A549 (cell line): ENCODE measurements around the gene BMP5. TPM values are rescaled to one million over a fixed set of nuclear protein-coding genes. Genes with fewer than 3 reads are reported as not detected.
A peak's percentile ranks its signal among the peaks of the same experiment; 100 is the strongest.

ENCODE experiments used
- ATAC-seq, 2 experiments: fragments of 200-7000 bp in 1 of 2; fragments of >200 bp in 1 of 2; cut with Nextera tagmentation in 1 of 2; cut with Tn5 transposase in 1 of 2; 3 replicates each; pipeline versions ENCODE4 v1.8.0 to v1.9.1; 2018 to 2020; ENCODE audit warnings: mild to moderate bottlenecking in 1 of 2, moderate library complexity in 1 of 2
- CTCF ChIA-PET: fragments of 300-600 bp; sonication (Branson Sonifier 250); formaldehyde crosslinking; extraction: SDS; loops from one replicate; lab custom pipeline; 2021; ENCODE audit warnings: antibody characterized with exemption, inconsistent platforms; lab: Yijun Ruan, JAX
- POLR2A ChIA-PET: fragments of 350-600 bp; formaldehyde crosslinking; extraction: SDS; loops from one replicate; lab custom pipeline; 2021; ENCODE audit warnings: antibody characterized with exemption, inconsistent platforms; lab: Yijun Ruan, JAX
- DNase-seq, 2 experiments: peaks; one replicate each; pipeline versions ENCODE4 v3.0.0 to v3.0.0-alpha.2; 2011 to 2016; ENCODE audit warnings: low read depth in 1 of 2, low spot score in 1 of 2
- FAIRE-seq: peaks from 2 replicates; lab custom pipeline; 2011; peaks lifted over from hg19 to GRCh38; lab: Jason Lieb, UNC
- H3K27ac ChIP-seq, 2 experiments: fragments of >200 bp; sonication (Bioruptor Twin); formaldehyde crosslinking; 3 replicates each; pipeline ENCODE4 v1.5.1; 2016 to 2017
- H3K4me1 ChIP-seq: fragments of >200 bp; sonication (Bioruptor Twin); formaldehyde crosslinking; 3 replicates; pipeline ENCODE4 v1.6.1; 2016
- H3K4me2 ChIP-seq: fragments of >200 bp; sonication (Bioruptor Twin); formaldehyde crosslinking; 3 replicates; pipeline ENCODE4 v1.6.1; 2016
- H3K4me3 ChIP-seq: fragments of >200 bp; sonication (Bioruptor Twin); formaldehyde crosslinking; 3 replicates; pipeline ENCODE4 v1.5.1; 2016
- H3K9me3 ChIP-seq: fragments of >200 bp; sonication (Bioruptor Twin); formaldehyde crosslinking; 3 replicates; pipeline ENCODE4 v1.6.1; 2016
- CBX8 ChIP-seq: fragments of 200-600 bp; sonication (generic); IDR thresholded peaks from 2 replicates; pipeline ENCODE4 v1.6.1; 2016
- CTCF ChIP-seq: fragments of >200 bp; sonication (Bioruptor Twin); formaldehyde crosslinking; IDR thresholded peaks from 3 replicates; pipeline ENCODE4 v1.5.1; 2016
- EHMT2 ChIP-seq: fragments of 200-600 bp; sonication (generic); IDR thresholded peaks from 2 replicates; pipeline ENCODE4 v1.6.1; 2016; ENCODE audit warnings: antibody characterized with exemption, low read depth, mild to moderate bottlenecking, moderate library complexity
- ELK1 ChIP-seq: fragments of 150-350 bp; IDR thresholded peaks from 2 replicates; pipeline ENCODE4 v1.6.1; 2014; ENCODE audit warnings: low read depth, mild to moderate bottlenecking, low read length
- EP300 ChIP-seq, 2 experiments: fragments of >200 bp; sonication (Bioruptor Twin); formaldehyde crosslinking; IDR thresholded peaks; 2 replicates in 1 of 2; 3 replicates in 1 of 2; pipeline ENCODE4 v1.6.1; 2016 to 2017
- FOSB ChIP-seq: fragments of 250-450 bp; sonication (Bioruptor Pico); IDR thresholded peaks from 2 replicates; pipeline ENCODE4 v1.5.0; 2020; ENCODE audit warnings: mild to moderate bottlenecking, moderate library complexity
- FOSL2 ChIP-seq, 2 experiments: fragments of 450-650 bp in 1 of 2; fragments of >200 bp in 1 of 2; sonication (Bioruptor Twin) in 1 of 2; formaldehyde crosslinking; IDR thresholded peaks; 2 replicates each; pipeline versions ENCODE4 v1.5.0 to v1.6.1; 2016 to 2020; ENCODE audit warnings: mild to moderate bottlenecking in 1 of 2, moderate library complexity in 1 of 2
- GATA3 ChIP-seq: IDR thresholded peaks from 2 replicates; pipeline ENCODE4 v1.6.1; 2012; ENCODE audit warnings: borderline replicate concordance
- HOXA7 ChIP-seq: fragments of 250-450 bp; sonication (Bioruptor Pico); IDR thresholded peaks from 2 replicates; pipeline ENCODE4 v1.5.0; 2020; ENCODE audit warnings: mild to moderate bottlenecking, moderate library complexity
- JUNB ChIP-seq: fragments of >200 bp; sonication (Bioruptor Twin); formaldehyde crosslinking; IDR thresholded peaks from 2 replicates; pipeline ENCODE4 v1.6.1; 2016
- KDM1A ChIP-seq: fragments of 200-600 bp; sonication (generic); IDR thresholded peaks from 2 replicates; pipeline ENCODE4 v1.6.1; 2016; ENCODE audit warnings: low read depth, mild to moderate bottlenecking
- MAFK ChIP-seq: fragments of 450-650 bp; IDR thresholded peaks from 2 replicates; pipeline ENCODE4 v1.6.1; 2014; ENCODE audit not compliant: partially characterized antibody
- MAZ ChIP-seq: fragments of 150-350 bp; IDR thresholded peaks from 2 replicates; pipeline ENCODE4 v1.6.1; 2014; ENCODE audit warnings: antibody characterized with exemption, low read depth, low read length, borderline replicate concordance
- NR3C1 ChIP-seq: fragments of >200 bp; sonication (Bioruptor Twin); formaldehyde crosslinking; IDR thresholded peaks from 3 replicates; pipeline ENCODE4 v1.6.1; 2017
- PHF8 ChIP-seq: fragments of 200-600 bp; sonication (generic); IDR thresholded peaks from 2 replicates; pipeline ENCODE4 v1.6.1; 2016; ENCODE audit warnings: low read depth, mild to moderate bottlenecking, antibody characterized with exemption, moderate library complexity, borderline replicate concordance
- POLR2AphosphoS2 ChIP-seq: conservative IDR thresholded peaks from 2 replicates; pipeline ENCODE4 v1.6.1; 2012; ENCODE audit warnings: low read length, improper control_type of control experiment, inconsistent platforms
- RAD21 ChIP-seq, 2 experiments: fragments of >200 bp in 1 of 2; sonication (Bioruptor Twin) in 1 of 2; formaldehyde crosslinking in 1 of 2; IDR thresholded peaks in 1 of 2; conservative IDR thresholded peaks in 1 of 2; 2 replicates in 1 of 2; 3 replicates in 1 of 2; pipeline ENCODE4 v1.6.1; 2012 to 2018; ENCODE audit warnings: inconsistent platforms in 1 of 2
- RCOR1 ChIP-seq: fragments of 150-350 bp; IDR thresholded peaks from 2 replicates; pipeline ENCODE4 v1.6.1; 2014; ENCODE audit warnings: antibody characterized with exemption, low read length, low read depth
- REST ChIP-seq: fragments of 200-600 bp; sonication (generic); IDR thresholded peaks from 2 replicates; pipeline ENCODE4 v1.6.1; 2016; ENCODE audit warnings: antibody characterized with exemption, mild to moderate bottlenecking, moderate library complexity
- SMC3 ChIP-seq: fragments of >200 bp; sonication (Bioruptor Twin); formaldehyde crosslinking; IDR thresholded peaks from 3 replicates; pipeline ENCODE4 v1.6.1; 2018; ENCODE audit warnings: inconsistent platforms
- ZC3H11A ChIP-seq: fragments of 450-650 bp; IDR thresholded peaks from 2 replicates; pipeline ENCODE4 v1.6.1; 2014; ENCODE audit warnings: antibody characterized with exemption, mild to moderate bottlenecking
- ZFP36 ChIP-seq: fragments of 450-650 bp; IDR thresholded peaks from 2 replicates; pipeline ENCODE4 v1.6.1; 2014; ENCODE audit warnings: borderline replicate concordance; ENCODE audit not compliant: partially characterized antibody
- ZSCAN20 ChIP-seq: fragments of 250-450 bp; sonication (Bioruptor Pico); IDR thresholded peaks from 2 replicates; pipeline ENCODE4 v1.8.0; 2022; ENCODE audit warnings: mild to moderate bottlenecking, moderate library complexity
- WGBS: methylation state at CpG from one replicate; pipeline ENCODE4 v1.1.6; 2017; ENCODE audit errors: missing lambda C conversion rate; 5-methylcytosine and 5-hydroxymethylcytosine counted together
- polyA plus RNA-seq, 4 experiments: library from polyadenylated mRNA; depleted of rRNA in 3 of 4; stranded (reverse); fragments of >200 nt; fragmentation: RNase III in 1 of 4; extraction: RNeasy Plus Mini Kit Qiagen cat#74134 plus additional on column Dnase treatment in 1 of 4; gene quantifications; 2 replicates in 3 of 4; 3 replicates in 1 of 4; pipeline ENCODE4 v1.2.3, GENCODE V29; 2011 to 2017

The BMP5 gene
- polyA plus RNA-seq, 2 of the 4 experiments (the other 2 are of a cell fraction): 0.04 to 0.12 TPM

GRCh38 chr6:55892749-55893357 lies 17.5 kb upstream of the BMP5 start:
- CTCF ChIA-PET: no interaction called here
- FAIRE-seq (no peak), DNase-seq (no peak), ATAC-seq (no peak)
- TF ChIP-seq EHMT2: no peak
- TF ChIP-seq SMC3: no peak
- no peak for TF ChIP-seq ZC3H11A
- TF ChIP-seq FOSB: no peak
- no peak for TF ChIP-seq JUNB
- no peak for TF ChIP-seq FOSL2 (IDR thresholded peaks at IDR 0.05)
- no peak for TF ChIP-seq FOSL2 (CRISPR knock-in tag; IDR thresholded peaks at IDR 0.05)
- TF ChIP-seq POLR2AphosphoS2: no peak
- TF ChIP-seq REST: no peak
- no peaks in the 10 kb centered on the region for H3K9me3 ChIP-seq
- H3K27ac ChIP-seq: no peak overlapping the region
- H3K4me2 ChIP-seq: no peak overlapping the region
- H3K4me1 ChIP-seq: peaks cover 21% of the 10 kb centered on the region
- WGBS: 74% methylated on average over 4 of the region's 4 CpGs
- POLR2A ChIA-PET: no interaction called here
- no peak overlapping the region for H3K4me3 ChIP-seq

GRCh38 chr6:55888917-55889316 lies 13.5 kb upstream of the BMP5 start:
- CTCF ChIA-PET: interaction anchor here (2.7 kb wide), 1 partner anchor 443 kb away, joined by 16 read pairs; no protein-coding TSS in a partner anchor
- Histone ChIP-seq H3K27ac (no peak overlapping the region), H3K4me2 (no peak overlapping the region), H3K4me3 (no peak overlapping the region), H3K9me3 (no peaks in the 10 kb centered on the region), H3K4me1 (peaks cover 15% of the 10 kb centered on the region)
- DNase-seq (no peak), FAIRE-seq (no peak), ATAC-seq (no peak)
- TF ChIP-seq MAZ: no peak
- no peak for TF ChIP-seq MAFK
- WGBS: 89% methylated on average over 6 of the region's 6 CpGs
- POLR2A ChIA-PET: no interaction called here

GRCh38 chr6:55886185-55886836 lies 10.9 kb upstream of the BMP5 start:
- no peak for DNase-seq
- H3K4me3 ChIP-seq: no peak overlapping the region
- ChIA-PET POLR2A (no interaction called here), CTCF (interaction anchor here (1.0 to 1.5 kb wide), 6 partner anchors 55 to 441 kb away, joined by 3 to 5 read pairs (median 4); no protein-coding TSS in a partner anchor)
- no peak for FAIRE-seq
- ATAC-seq: no peak
- H3K27ac ChIP-seq: no peak overlapping the region
- H3K4me1 ChIP-seq: peaks cover 33% of the 10 kb centered on the region
- no peaks in the 10 kb centered on the region for H3K9me3 ChIP-seq
- H3K4me2 ChIP-seq: no peak overlapping the region
- TF ChIP-seq KDM1A (no peak), ZSCAN20 (CRISPR knock-in tag) (no peak), GATA3 (no peak), ZFP36 (no peak), PHF8 (no peak), HOXA7 (no peak), ELK1 (no peak), RAD21 (conservative IDR thresholded peaks at IDR 0.05 in 1 of 2, IDR thresholded peaks at IDR 0.05 in 1 of 2) (peak; percentile 62 to 77), CTCF (peak; percentile 54; the same call in 2 of the 3 replicates), EP300 (IDR thresholded peaks at IDR 0.05) (no peak), CBX8 (no peak), RCOR1 (no peak), NR3C1 (no peak), SMC3 (peak; percentile 73)
- TF ChIP-seq, all 56 proteins: peak for 3
- WGBS: 76% methylated on average over 3 of the region's 3 CpGs
